SIG-M5 treated with dmso at 0.1 percent for 504 hours (cell line): ENCODE data around the gene ZHX3.
"Not testable (repeated sequence)": the region's sequence is repeated elsewhere in the genome, so short reads cannot be mapped to it uniquely, and the experiment has no call there.

Source experiments
- DNase-seq: peaks from one replicate; lab custom pipeline; 2025; ENCODE audit not compliant: unreplicated experiment; lab: John Stamatoyannopoulos, UW

Gene ZHX3

DNA sequence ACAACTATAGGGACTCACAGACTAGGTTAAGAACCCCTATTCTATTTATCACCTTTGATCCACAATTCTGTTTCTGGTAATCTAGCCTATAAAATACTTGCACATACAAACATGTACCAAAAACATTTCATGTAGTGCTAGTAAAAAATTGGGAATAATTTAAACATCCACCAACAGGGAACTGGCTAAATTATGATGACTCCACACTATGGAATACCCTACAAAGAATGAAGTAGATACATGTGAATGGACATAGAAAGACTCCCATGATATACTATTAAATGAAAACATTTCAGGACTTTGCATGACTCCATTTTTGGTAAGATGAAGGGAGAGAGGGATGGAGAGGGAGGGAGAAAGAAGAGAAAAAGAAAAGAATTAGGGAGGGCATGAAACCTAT is 58.2 kb downstream of the ZHX3 start:
- no peak for DNase-seq

DNA sequence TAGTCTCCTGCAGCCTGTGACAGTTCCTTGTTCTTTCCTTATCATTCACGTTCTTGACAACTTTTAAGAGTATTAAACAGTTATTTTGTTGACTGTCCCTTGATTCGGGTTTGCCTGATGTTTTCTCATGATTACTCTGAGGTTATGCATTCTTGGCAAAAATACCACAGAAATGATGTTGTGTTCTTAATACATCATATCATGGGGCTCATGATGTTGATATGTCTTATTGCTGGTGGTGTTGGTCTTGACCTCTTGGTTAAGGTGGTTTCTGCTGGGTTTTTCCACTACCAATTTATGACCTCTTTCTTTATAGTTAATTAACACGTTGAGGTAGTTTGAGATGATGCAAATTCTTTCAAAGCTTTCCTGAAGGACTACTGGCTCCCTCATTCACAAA is 59.1 kb downstream of the ZHX3 start:
- DNase-seq: no peak

DNA sequence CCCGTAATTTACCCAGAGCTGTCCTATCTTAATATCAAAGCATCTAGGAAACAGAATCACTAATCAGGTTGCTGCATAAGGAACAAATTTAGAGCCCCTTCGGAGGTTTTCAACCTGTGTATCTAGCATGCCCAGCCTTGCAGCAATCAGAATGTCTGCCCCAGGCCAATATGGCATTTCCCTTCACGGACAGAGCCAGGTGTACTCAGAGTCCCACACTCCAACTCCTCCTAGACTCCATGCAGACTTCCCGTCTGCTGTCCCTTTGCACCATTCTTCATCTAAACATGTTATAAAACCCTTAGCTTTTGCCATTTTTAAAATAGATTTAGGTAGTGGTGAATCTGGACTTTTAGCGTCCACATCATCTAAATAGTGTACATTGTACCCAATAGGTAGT is 61.0 kb downstream of the ZHX3 start:
- DNase-seq: no peak

GRCh38 chr20:41255655-41256054 is 61.9 kb downstream of the ZHX3 start:
- DNase-seq: no peak

GRCh38 chr20:41249411-41250281 is 67.9 kb downstream of the ZHX3 start:
- DNase-seq: peak; percentile 24

DNA sequence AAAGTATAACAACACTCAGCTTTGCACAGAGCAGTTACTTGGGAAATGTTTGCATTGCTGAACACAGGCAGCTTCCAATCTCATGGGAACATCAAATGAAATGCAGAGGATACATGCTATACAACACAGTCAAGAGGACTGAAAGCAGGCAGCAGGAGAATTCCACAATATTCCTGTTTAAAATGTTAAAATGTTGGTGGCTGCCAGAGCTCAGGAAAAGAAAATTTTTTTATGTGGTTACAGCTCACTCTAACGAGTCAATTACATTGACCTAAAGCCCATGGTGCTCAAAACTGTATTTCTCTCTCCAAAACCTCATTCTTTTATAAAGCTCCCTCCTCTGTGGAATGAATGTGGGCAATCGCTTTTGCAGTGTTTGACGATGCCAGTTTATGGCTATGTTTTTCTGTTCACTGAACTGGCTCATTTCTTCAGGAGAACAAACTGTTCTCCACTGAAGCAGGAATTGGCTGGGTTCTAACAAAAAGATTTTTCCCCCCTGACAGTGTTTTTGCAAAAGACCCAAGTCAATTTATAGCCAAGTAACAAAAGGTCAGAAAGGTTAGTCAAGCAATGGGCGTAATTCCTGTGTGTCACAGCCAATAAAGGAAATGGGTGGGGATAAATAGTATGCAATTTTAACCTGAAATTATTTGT is 69.0 kb downstream of the ZHX3 start:
- DNase-seq: no peak

- no peak for DNase-seq
Measured at GRCh38 chr20:41247523-41248367, 69.8 kb downstream of the ZHX3 start.

DNA sequence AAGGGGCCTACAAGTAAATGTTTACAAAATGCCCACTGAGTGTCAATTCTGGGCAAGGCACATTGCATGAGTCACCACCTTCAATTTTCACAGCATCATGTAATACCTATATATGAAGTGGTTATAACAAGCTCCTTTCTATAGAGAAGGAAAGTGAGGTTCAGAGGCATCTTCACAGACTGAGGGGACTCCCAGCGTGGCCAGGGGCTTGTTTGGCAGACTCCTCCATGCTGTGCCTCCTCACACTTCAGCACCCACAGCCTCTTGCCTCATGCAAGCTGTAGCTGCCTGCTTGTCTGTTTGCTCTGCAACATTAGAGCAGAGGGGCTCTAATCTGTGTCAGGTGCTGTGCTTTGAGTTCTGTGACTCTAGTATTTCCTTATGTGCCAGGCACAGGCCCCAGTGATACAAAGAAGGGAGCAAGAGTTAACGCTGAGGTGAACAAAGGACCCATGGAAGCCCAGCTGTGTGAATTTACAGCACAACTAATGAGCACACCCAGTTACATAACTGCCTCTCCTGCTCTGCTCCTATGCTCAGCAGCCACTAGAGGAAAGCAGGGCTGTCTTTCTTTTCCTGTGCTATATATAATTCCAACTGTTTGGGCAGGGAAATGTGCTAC is 72.3 kb downstream of the ZHX3 start:
- no peak for DNase-seq

GRCh38 chr20:41242807-41243206 is 74.7 kb downstream of the ZHX3 start:
- no peak for DNase-seq

DNA sequence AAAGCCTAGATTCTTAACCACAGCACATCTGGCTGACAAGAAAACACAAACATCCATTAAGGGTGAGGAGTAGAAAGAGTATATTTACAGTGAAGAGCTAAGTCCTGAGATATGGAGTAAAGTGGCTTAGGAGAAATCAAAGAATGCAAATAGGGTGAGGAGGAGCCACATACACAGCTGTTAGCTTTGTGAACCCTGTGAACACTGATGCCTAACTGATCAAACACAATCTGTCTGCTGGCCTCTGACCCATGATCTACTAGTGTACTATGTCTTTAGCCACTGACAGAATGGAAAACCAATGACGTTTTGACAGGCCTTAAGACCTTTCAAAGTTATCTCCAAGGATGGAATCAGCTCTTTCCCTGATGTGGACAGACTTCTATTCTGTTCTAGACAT is 75.2 kb downstream of the ZHX3 start:
- no peak for DNase-seq

DNA sequence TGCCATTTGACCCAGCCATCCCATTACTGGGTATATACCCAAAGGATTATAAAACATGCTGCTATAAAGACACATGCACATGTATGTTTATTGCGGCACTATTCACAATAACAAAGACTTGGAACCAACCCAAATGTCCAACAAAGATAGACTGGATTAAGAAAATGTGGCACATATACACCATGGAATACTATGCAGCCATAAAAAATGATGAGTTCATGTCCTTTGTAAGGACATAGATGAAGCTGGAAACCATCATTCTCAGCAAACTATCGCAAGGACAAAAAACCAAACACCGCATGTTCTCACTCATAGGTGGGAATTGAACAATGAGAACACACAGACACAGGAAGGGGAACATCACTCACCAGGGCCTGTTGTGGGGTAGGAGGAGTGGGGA is 80.3 kb downstream of the ZHX3 start:
- not testable (repeated sequence) for DNase-seq

DNA sequence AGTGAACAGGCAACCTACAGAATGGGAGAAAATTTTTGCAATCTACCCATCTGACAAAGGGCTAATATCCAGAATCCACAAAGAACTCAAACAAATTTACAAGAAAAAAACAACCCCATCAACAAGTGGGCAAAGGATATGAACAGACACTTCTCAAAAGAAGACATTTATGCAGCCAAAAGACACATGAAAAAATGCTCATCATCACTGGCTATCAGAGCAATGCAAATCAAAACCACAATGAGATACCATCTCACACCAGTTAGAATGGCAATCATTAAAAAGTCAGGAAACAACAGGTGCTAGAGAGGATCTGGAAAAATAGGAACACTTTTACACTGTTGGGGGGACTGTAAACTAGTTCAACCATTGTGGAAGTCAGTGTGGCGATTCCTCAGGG is 80.7 kb downstream of the ZHX3 start:
- DNase-seq: not testable (repeated sequence)

DNA sequence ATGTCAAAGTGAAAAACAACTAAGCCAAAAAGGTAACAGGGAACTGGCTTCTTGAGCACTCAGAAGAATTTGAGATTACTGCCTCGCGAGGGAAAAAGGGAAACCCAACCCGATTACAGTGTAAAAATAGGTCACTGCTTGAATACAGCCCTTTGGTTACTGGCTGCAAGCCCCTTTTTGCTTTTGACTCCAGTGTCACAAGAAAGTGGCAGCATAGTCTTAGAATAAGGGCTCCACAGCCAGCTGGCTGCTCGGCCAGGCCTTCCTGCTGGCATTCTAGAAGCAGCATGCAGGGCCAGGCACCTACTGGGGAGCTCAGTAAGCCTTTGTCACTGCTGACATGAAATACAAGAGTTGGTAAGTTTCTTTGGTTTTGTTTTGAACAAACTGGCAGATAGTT is 83.0 kb downstream of the ZHX3 start:
- DNase-seq: no peak

GRCh38 chr20:41234041-41234440 is 83.5 kb downstream of the ZHX3 start:
- DNase-seq: no peak

GRCh38 chr20:41232973-41233926 is 84.3 kb downstream of the ZHX3 start:
- DNase-seq: peak; percentile 8

DNA sequence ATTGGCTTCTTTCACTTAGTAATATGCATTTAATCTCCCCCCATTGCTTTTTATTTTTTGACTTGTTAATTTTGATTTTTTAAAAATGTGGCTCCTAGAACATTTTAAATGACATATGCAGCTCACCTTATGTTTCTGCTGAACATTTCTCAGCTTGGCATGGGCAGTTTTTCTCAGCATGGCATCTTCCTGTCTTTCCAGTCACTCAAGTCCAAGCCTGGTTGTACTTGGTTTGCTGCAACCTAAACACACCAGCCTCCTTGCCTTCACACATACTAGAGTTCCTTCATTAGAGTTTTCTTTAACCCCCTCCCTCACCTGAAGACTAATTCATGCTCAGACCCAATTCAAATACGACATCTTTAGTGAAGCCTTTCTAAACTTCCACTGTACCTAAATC is 86.4 kb downstream of the ZHX3 start:
- DNase-seq: no peak

DNA sequence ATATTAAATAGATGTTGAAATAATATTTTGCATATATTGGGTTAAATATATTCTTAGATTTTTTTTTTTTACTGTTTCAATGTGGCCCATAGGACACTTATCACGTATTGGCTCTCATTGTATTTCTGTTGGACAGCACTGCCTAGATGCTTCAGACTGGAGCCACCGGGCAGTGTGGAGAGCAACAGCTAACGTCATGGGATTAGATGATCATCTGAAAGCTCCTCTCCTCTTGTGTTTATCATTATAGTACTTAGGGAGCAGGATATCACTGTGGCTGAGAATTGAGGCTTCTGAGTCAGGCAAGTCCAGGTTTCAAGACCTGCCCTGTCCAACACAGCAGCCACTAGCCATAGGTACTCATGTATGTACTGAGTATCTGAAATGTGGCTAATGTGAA is 87.4 kb downstream of the ZHX3 start:
- DNase-seq: no peak

- DNase-seq: no peak
Measured at GRCh38 chr20:41229259-41229658, 88.3 kb downstream of the ZHX3 start.

- no peak for DNase-seq
Measured at GRCh38 chr20:41228858-41229257, 88.7 kb downstream of the ZHX3 start.

- DNase-seq: no peak
Measured at GRCh38 chr20:41226426-41226825, 91.1 kb downstream of the ZHX3 start.
